NCI-H748 (cell line): ENCODE measurements around the gene MLXIP.
"Not testable (repeated sequence)": the region's sequence is repeated elsewhere in the genome, so short reads cannot be mapped to it uniquely, and the experiment has no call there.

Experiments
- DNase-seq: peaks from one replicate; lab custom pipeline; 2025; ENCODE audit not compliant: unreplicated experiment; lab: John Stamatoyannopoulos, UW

The MLXIP gene

GRCh38 chr12:122051231-122051876 is 27.2 kb upstream of the MLXIP start:
- DNase-seq, result no peak

- no peak for DNase-seq
These were observed 26.3 kb upstream of the MLXIP start for GRCh38 chr12:122052285-122052684.

- no peak for DNase-seq
These were observed 23.6 kb upstream of the MLXIP start for GRCh38 chr12:122054842-122055520.

GRCh38 chr12:122056406-122056805 is 22.1 kb upstream of the MLXIP start:
- not testable (repeated sequence) for DNase-seq

- DNase-seq, result no peak
These were observed 21.4 kb upstream of the MLXIP start for GRCh38 chr12:122057007-122057735.

- DNase-seq, result no peak
These were observed 20.8 kb upstream of the MLXIP start for GRCh38 chr12:122057769-122058168.

GRCh38 chr12:122058549-122059149 is 19.9 kb upstream of the MLXIP start:
- DNase-seq, result no peak

- DNase-seq, result no peak
These were observed 19.2 kb upstream of the MLXIP start for GRCh38 chr12:122059203-122059960.

- DNase-seq, result no peak
These were observed 18.5 kb upstream of the MLXIP start for GRCh38 chr12:122060081-122060501.

GRCh38 chr12:122061253-122061652 is 17.3 kb upstream of the MLXIP start:
- no peak for DNase-seq

GRCh38 chr12:122062832-122063693 is 15.5 kb upstream of the MLXIP start:
- DNase-seq, result no peak

GRCh38 chr12:122063694-122064024 is 14.9 kb upstream of the MLXIP start:
- no peak for DNase-seq

GRCh38 chr12:122064025-122064777 is 14.4 kb upstream of the MLXIP start:
- peak; percentile 90 for DNase-seq

GRCh38 chr12:122064780-122065588 is 13.6 kb upstream of the MLXIP start:
- DNase-seq, result no peak

GRCh38 chr12:122067548-122067947 is 11.0 kb upstream of the MLXIP start:
- DNase-seq, result no peak

- DNase-seq, result no peak
These were observed 10.6 kb upstream of the MLXIP start for GRCh38 chr12:122067966-122068365.

- DNase-seq, result no peak
These were observed 6.3 kb upstream of the MLXIP start for GRCh38 chr12:122072031-122072970.

- DNase-seq, result no peak
These were observed 4.7 kb upstream of the MLXIP start for GRCh38 chr12:122073815-122074214.
